NCI-H2196 treated with DMSO at 0.1 percent for 48 hours (cell line): ENCODE results near the gene USP19.
A peak's percentile ranks its signal among the peaks of the same experiment; 100 is the strongest.

Source experiments
- DNase-seq: peaks from one replicate; lab custom pipeline; 2025; ENCODE audit not compliant: unreplicated experiment; lab: John Stamatoyannopoulos, UW

The USP19 gene

GRCh38 chr3:49104052-49104426 lies 16.6 kb downstream of the USP19 start:
- DNase-seq = no peak

DNA sequence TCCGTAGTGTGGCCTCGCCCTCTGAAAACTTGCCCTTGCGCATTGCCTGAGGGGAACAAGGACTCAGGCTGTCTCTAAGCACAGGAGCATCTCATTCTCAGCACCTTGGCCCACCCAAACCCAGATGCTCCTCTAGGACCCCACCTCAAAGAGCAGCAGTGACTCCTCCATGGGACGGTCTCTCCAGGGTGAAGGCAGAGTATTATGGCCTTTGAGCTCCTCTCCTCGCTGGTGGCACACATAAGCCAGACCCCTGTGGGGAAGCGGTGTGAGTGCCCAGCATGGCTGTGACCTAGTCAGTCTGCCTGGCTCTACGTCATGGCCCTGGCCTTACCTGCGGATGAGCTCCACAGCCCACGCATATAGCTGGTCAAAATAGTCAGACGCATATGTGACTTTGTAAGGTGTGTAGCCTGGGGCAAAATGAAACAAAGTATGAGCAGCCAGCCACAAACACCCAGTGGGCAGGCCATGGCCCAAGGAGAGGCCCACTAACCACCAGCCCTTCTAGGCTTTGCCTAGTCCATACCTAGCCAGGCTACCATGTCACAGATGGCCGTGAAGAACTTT lies 20.5 kb downstream of the USP19 start:
- no peak for DNase-seq

GRCh38 chr3:49098910-49099630 lies 21.6 kb downstream of the USP19 start:
- no peak for DNase-seq

- peak; percentile 67 for DNase-seq
Observed at GRCh38 chr3:49098429-49098828, 22.2 kb downstream of the USP19 start.

DNA sequence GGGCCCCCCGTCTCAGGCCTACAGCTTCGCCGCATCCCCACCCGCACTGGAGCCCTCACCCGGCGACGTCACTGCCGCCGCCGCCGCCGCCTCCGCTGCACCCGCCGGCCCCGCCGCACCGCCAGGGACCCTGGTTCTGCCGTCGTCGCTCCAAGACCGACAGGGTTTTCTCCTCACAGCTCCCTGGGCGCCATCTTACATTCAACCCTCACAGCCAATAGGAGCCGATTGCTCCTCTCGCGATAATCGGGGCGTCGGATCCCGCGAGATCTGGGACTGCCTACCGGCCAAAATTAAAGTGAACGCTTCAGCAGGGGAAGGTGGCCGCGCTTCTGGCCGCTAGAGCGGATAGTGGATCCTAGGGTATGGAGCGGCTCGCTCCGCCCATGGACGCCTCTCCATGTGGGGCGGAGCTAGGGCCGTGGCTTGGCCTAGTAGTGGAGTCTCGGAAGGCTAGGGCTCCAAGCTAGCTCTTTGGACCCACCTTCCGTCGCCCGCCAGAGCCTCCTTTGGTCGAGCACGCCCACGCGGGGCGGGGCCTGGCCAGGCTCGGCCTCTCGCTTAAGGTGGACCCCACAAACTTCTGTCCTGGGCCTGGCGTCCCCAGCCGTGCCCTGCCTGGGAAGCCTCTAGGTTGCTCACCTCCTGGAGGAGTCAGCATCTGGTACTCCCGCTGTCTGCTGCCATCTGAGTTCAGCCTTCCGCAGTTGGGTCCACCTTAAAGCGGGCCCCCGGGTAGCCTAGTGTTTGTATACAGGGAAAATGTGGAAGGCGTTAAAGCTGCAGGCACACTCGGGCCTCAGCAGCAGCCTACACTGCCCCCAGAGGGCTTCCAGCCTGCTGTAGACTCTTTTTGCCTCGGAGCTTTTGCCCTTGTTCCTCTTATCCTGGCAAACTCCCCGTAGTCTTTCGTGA lies 26.5 kb downstream of the USP19 start, which contains the start of gene QRICH1:
TSS of gene QRICH1 (minus strand) at position 219 of the 915 bp plus-strand sequence. CDS start 17,054 bp downstream, outside the sequence.
- DNase-seq = peak; percentile 90

DNA sequence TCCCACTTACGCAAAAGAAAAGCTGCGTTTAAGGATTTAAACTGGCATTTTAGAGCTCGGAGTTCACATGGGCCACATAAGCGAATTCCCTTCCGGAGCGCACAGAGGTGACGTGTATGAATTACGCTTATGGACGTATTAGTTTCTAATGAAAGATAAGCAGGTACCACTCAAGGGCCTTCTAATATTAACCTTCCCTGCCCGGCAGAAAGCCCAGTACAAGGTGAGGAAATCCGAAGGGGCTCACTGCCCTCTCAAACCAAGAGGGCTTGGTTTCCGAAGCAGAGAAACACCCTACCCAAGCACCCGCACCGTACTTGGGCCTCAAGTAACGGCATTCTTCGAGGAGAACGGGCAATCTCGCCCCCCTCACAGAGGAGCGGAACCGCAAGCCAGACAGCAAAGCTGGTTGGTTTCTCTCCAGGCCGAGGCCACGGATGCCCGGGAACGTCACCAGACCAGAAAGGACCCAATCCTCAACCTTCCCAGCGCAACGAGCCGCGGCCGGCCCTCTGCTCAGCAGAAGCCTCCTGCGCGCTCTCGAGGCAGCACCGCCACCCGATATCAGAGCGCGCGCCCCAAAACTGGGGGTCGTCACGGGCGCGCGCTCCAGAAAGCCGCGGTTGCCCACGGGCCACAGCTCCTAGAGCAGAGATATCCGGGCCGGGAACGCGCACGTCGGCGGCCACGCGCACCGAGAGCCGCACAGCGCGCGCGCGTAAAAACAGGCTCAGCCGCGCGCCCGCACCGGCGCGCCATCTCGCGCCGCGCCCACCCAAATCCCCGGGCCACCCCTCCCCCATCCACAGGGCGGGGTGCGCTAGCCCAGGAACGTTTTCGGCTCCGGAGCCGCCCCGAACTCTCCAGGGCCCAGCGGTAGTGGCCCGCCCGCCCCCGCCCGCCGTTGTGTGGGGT lies 27.4 kb downstream of the USP19 start:
- DNase-seq = peak; percentile 17

- no peak for DNase-seq
Observed at GRCh38 chr3:49081429-49081828, 39.2 kb downstream of the USP19 start.

DNA sequence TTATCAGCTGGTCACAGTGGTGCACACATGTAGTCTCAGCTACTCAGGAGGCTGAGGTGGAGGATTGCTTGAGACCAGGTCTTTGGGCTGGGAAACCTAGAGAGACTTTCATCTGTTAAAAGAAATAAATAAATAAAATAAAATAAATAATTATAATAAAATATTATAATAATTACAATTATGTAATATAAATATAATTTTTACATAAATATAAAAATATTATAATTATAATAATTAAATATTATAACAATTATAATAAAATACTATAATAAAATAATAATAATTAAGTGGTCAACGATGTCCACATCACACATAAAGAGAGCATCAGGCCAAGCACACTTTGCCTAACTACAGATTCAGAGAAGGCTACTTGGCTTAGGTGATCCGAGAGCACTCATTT lies 41.4 kb downstream of the USP19 start:
- DNase-seq = no peak

DNA sequence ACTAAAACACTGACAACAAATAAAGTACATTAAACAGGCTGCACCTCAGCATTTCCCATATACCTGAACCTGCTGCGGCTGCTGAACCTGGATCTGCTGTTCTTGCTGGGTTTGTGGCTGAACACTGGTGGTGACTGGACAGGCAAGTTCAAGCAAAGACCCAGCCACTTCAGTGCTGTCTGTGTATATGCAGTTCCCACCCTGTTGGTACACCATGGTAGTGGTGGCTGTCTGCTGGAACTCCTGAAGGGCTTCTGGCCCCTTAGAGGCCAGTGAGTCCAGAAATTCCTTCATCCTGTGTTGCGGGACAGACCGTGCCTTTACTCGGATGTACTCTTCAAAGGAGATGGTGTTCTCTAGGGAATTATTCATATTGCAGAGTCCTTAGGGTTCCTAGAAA lies 44.0 kb downstream of the USP19 start:
- DNase-seq = no peak

- DNase-seq = no peak
Observed at GRCh38 chr3:49076116-49076515, 44.5 kb downstream of the USP19 start.
